RWPE2 (cell line): ENCODE measurements around the gene MFN1.

Experiments
- ATAC-seq: fragments of 200-7000 bp; cut with Tn5 transposase; 3 replicates; pipeline ENCODE4 v1.9.1; 2021; ENCODE audit warnings: low read depth
- DNase-seq: peaks from one replicate; pipeline ENCODE4 v3.0.0-alpha.2; 2020; ENCODE audit warnings: low spot score
- H3K27ac ChIP-seq: fragments of 450-650 bp; 2 replicates; pipeline ENCODE4 v1.5.1; 2017; ENCODE audit warnings: mild to moderate bottlenecking; ENCODE audit not compliant: poor library complexity, severe bottlenecking
- H3K27me3 ChIP-seq: fragments of 250-450 bp; sonication (Bioruptor Pico); 2 replicates; pipeline ENCODE4 v1.5.1; 2021; ENCODE audit warnings: mild to moderate bottlenecking, moderate library complexity; ENCODE audit not compliant: insufficient read depth, poor library complexity, severe bottlenecking
- H3K36me3 ChIP-seq: fragments of 250-450 bp; sonication (Bioruptor Pico); 2 replicates; pipeline ENCODE4 v1.5.1; 2020; ENCODE audit warnings: low read depth, mild to moderate bottlenecking, moderate library complexity
- H3K4me1 ChIP-seq: fragments of 250-450 bp; sonication (Bioruptor Pico); 2 replicates; pipeline ENCODE4 v1.5.1; 2021; ENCODE audit warnings: mild to moderate bottlenecking, moderate library complexity; ENCODE audit not compliant: insufficient read depth, poor library complexity, severe bottlenecking
- H3K4me3 ChIP-seq: fragments of 250-450 bp; sonication (Bioruptor Pico); 2 replicates; pipeline ENCODE4 v1.5.1; 2021; ENCODE audit warnings: mild to moderate bottlenecking, moderate library complexity; ENCODE audit not compliant: severe bottlenecking
- H3K9me3 ChIP-seq: fragments of 250-450 bp; sonication (Bioruptor Pico); 2 replicates; pipeline ENCODE4 v1.5.1; 2021; ENCODE audit warnings: mild to moderate bottlenecking, moderate library complexity; ENCODE audit not compliant: severe bottlenecking
- TF ChIP-seq, protein P1 (sequence below): fragments of 450-650 bp; IDR thresholded peaks from one replicate; pipeline ENCODE4 v1.5.1; 2017; ENCODE audit warnings: mild to moderate bottlenecking, moderate library complexity; ENCODE audit not compliant: poor library complexity, severe bottlenecking

MFN1 gene

DNA sequence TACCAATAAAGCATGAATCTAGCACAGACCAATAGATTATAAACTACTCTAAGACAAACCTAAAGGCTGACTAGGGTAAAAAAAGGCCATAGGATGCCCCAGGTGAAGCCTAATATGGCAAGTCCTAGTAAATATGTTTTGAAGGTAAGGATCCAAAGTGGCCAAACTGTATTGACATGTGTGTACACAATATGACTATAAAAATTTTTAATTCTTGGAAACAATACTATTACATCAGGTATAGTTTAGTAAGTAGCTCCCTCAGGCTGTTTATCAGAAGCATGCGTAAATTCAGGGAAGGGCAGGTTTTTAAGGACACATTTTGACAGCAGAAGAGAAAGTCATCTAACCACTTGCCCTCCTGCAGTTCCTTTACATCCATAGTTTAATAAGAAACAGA, 84.9 kb downstream of the MFN1 start:
- DNase-seq (no peak), ATAC-seq (no peak; the same call in 2 of the 3 replicates)
- TF ChIP-seq, protein P1, sequence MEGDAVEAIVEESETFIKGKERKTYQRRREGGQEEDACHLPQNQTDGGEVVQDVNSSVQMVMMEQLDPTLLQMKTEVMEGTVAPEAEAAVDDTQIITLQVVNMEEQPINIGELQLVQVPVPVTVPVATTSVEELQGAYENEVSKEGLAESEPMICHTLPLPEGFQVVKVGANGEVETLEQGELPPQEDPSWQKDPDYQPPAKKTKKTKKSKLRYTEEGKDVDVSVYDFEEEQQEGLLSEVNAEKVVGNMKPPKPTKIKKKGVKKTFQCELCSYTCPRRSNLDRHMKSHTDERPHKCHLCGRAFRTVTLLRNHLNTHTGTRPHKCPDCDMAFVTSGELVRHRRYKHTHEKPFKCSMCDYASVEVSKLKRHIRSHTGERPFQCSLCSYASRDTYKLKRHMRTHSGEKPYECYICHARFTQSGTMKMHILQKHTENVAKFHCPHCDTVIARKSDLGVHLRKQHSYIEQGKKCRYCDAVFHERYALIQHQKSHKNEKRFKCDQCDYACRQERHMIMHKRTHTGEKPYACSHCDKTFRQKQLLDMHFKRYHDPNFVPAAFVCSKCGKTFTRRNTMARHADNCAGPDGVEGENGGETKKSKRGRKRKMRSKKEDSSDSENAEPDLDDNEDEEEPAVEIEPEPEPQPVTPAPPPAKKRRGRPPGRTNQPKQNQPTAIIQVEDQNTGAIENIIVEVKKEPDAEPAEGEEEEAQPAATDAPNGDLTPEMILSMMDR = no peak
- H3K36me3 ChIP-seq = no peaks in the 10 kb centered on the region
- H3K4me3 ChIP-seq = no peak overlapping the region
- H3K27ac ChIP-seq = no peak overlapping the region
- H3K9me3 ChIP-seq = no peaks in the 10 kb centered on the region
- no peaks in the 10 kb centered on the region for H3K4me1 ChIP-seq
- H3K27me3 ChIP-seq = no peaks in the 10 kb centered on the region

- H3K36me3 ChIP-seq = no peaks in the 10 kb centered on the region
- H3K27ac ChIP-seq = no peak overlapping the region
- H3K27me3 ChIP-seq = no peaks in the 10 kb centered on the region
- H3K4me1 ChIP-seq = no peaks in the 10 kb centered on the region
- no peaks in the 10 kb centered on the region for H3K9me3 ChIP-seq
- H3K4me3 ChIP-seq = no peak overlapping the region
- DNase-seq (no peak), ATAC-seq (no peak)
- TF ChIP-seq, protein P1 = no peak
Measured at GRCh38 chr3:179436517-179436916, 89.0 kb downstream of the MFN1 start.

GRCh38 chr3:179438841-179439240, 91.3 kb downstream of the MFN1 start:
- DNase-seq = no peak
- ATAC-seq = no peak
- no peaks in the 10 kb centered on the region for H3K4me1 ChIP-seq
- no peaks in the 10 kb centered on the region for H3K27me3 ChIP-seq
- H3K9me3 ChIP-seq = no peaks in the 10 kb centered on the region
- TF ChIP-seq, protein P1 = no peak
- no peaks in the 10 kb centered on the region for H3K36me3 ChIP-seq
- H3K27ac ChIP-seq = no peak overlapping the region
- H3K4me3 ChIP-seq = no peak overlapping the region
